Neuron (in vitro differentiated cells): ENCODE results near the gene MDP1.
A peak's percentile ranks its signal among the peaks of the same experiment; 100 is the strongest.
"Not testable (repeated sequence)": the region's sequence is repeated elsewhere in the genome, so short reads cannot be mapped to it uniquely, and the experiment has no call there.

Source experiments
- H2AFZ ChIP-seq: one replicate; pipeline ENCODE4 v1.6.1; 2013; ENCODE audit warnings: low read depth, mild to moderate bottlenecking, inconsistent platforms, low read length, moderate library complexity
- H3K27me3 ChIP-seq: one replicate; pipeline ENCODE4 v1.6.1; 2013; ENCODE audit warnings: low read length; ENCODE audit not compliant: insufficient read depth
- H3K36me3 ChIP-seq: one replicate; pipeline ENCODE4 v1.6.1; 2013; ENCODE audit warnings: low read length; ENCODE audit not compliant: insufficient read depth
- H3K4me1 ChIP-seq: one replicate; pipeline ENCODE4 v1.6.1; 2013; ENCODE audit warnings: low read length; ENCODE audit not compliant: insufficient read depth
- H3K4me3 ChIP-seq: 2 replicates; pipeline ENCODE4 v1.5.1; 2013; ENCODE audit warnings: mild to moderate bottlenecking, low read length, moderate library complexity
- H3K9me3 ChIP-seq: one replicate; pipeline ENCODE4 v1.6.1; 2013; ENCODE audit warnings: low read length

MDP1 gene

DNA sequence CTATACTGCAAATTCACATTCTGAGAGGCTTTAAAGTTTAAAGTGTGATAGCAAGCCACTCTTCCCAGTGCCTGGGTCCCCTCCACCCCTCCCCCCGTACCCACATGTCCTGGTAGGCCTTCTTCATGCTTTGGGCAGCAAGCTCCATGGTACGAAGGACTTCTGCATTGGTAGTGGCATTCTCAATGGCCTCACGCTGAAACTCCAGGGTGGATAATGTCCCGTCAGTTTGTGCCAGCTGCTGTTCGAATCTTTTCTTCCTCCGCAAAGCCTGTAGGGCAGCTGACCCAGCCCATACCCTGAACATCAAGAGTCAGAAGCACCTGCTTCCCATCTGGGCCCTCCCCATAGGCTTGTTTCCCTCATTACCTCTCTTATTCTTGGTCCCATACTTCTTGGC is 4.6 kb downstream of the MDP1 start:
- H3K36me3 ChIP-seq, result peaks cover 47% of the 10 kb centered on the region
- no peaks in the 10 kb centered on the region for H3K9me3 ChIP-seq
- H3K27me3 ChIP-seq, result no peaks in the 10 kb centered on the region
- no peak overlapping the region for H3K4me3 ChIP-seq
- H3K4me1 ChIP-seq, result peaks cover 18% of the 10 kb centered on the region
- no peak overlapping the region for H2AFZ ChIP-seq

DNA sequence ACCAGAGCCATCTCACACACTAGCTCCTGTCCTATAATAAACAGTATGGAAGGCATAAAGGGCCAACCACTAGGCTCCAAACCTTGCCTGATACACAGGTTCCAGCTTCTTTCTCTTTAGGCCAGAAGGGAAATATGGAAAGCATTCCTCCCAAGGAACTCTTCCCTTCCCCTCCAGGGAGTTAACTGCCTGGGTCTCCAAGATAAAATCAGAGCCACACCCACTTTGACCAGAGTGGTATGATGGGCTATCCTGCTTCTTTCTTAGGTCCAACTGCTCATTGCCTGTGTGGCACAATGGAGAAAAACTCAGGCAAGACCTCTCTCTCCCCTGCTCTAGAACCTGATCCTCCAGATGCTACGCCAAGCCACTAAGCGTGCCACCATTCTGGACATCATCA is 8.2 kb downstream of the MDP1 start:
- Histone ChIP-seq H3K27me3 (no peaks in the 10 kb centered on the region), H2AFZ (no peak overlapping the region), H3K36me3 (peaks cover 70% of the 10 kb centered on the region), H3K9me3 (no peaks in the 10 kb centered on the region), H3K4me1 (peaks cover 4% of the 10 kb centered on the region), H3K4me3 (no peak overlapping the region)

DNA sequence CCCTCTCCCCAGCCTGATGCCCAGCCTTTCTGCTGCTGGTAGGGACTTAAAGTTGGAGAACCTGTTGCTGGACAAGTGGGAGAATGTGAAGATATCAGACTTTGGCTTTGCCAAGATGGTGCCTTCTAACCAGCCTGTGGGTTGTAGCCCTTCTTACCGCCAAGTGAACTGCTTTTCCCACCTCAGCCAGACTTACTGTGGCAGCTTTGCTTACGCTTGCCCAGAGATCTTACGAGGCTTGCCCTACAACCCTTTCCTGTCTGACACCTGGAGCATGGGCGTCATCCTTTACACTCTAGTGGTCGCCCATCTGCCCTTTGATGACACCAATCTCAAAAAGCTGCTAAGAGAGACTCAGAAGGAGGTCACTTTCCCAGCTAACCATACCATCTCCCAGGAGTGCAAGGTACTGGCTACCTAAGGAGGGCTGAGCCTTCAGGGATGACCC is 8.7 kb downstream of the MDP1 start:
- Histone ChIP-seq H3K27me3 (no peaks in the 10 kb centered on the region), H3K4me1 (no peaks in the 10 kb centered on the region), H3K36me3 (peaks cover 70% of the 10 kb centered on the region), H3K4me3 (no peak overlapping the region), H2AFZ (no peak overlapping the region), H3K9me3 (no peaks in the 10 kb centered on the region)

DNA sequence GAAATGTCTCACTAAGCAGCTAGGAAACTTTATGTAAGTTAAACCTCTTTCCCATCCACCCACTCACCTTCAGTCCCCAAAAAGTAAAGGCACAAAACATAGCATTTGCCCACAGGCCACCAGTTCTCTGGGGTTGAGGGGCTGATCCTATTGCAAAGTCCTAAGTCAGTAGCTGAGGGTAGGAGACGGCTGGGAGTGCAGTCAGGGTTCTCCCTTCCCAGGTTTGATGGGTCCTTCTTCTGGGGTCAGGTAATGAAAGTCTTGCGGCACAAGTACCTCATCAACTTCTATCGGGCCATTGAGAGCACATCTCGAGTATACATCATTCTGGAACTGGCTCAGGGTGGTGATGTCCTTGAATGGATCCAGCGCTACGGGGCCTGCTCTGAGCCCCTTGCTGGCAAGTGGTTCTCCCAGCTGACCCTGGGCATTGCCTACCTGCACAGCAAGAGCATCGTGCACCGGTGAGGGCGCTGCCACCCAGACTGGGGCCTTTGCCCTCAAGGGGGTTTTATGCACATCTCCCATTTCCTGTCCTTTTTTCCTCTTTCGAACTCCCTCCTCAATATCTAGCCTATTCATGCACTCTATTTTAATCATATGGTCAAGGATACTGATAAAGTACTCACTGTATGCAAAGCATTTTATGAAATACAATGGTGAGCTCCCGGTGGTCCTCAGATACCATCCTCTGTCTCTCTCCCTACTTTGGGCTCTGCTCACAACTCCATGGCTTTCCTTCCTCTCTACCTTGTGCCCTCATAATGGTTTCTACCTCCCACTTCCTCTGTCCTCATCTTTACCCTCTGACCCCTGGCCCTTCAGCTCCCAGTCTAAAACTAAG is 9.4 kb downstream of the MDP1 start:
- H3K36me3 ChIP-seq, result peaks cover 69% of the 10 kb centered on the region
- no peaks in the 10 kb centered on the region for H3K27me3 ChIP-seq
- no peak overlapping the region for H3K4me3 ChIP-seq
- peaks cover 3% of the 10 kb centered on the region for H3K9me3 ChIP-seq
- no peak overlapping the region for H2AFZ ChIP-seq
- no peaks in the 10 kb centered on the region for H3K4me1 ChIP-seq

DNA sequence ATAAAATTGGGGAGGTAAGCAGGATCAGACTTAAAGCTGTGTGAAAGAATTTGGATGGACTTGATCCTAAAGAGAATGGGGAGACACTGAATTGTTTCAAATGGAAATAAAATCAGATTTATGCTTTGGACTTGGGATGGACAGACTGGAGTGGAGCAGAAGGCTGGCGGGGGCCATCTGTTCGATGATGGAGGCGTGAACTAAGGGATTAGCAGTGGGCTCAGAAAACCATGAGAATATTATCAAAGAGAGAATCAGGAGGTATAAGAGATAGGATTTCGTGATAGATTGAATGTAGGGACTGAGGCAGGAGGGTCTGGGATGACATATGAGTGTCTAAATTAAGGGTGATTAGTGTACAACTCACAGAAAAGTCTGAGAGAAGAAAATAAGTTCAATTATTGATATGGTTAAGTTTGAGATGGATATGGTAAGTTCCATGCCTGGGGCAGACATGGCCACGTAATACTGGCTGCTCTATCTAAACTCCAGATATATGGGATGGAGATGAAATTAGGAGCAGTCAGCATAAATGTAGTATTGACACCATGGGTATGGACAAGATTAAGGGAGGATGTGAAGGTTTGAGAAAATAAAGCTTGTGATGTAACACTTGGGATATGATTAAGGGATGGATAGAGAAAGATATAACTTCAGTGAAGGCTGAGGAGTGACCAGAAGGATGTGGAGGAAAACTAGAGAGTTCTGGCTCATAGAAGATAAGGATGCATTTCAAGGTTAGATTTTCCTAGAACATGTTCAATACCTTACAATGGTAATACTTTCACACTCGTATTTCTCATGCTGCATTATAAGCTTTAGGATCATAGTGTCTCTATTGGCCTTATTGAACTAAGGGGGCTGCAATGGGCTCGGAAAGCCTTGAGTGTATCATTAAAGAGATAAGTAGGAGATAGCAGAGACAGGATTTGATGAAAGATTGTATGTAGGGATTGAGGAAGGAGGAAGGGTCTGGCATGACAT is 11.4 kb downstream of the MDP1 start:
- Histone ChIP-seq H3K36me3 (peaks cover 56% of the 10 kb centered on the region), H3K27me3 (no peaks in the 10 kb centered on the region), H3K9me3 (peaks cover 4% of the 10 kb centered on the region), H2AFZ (no peak overlapping the region), H3K4me1 (no peaks in the 10 kb centered on the region), H3K4me3 (no peak overlapping the region)

DNA sequence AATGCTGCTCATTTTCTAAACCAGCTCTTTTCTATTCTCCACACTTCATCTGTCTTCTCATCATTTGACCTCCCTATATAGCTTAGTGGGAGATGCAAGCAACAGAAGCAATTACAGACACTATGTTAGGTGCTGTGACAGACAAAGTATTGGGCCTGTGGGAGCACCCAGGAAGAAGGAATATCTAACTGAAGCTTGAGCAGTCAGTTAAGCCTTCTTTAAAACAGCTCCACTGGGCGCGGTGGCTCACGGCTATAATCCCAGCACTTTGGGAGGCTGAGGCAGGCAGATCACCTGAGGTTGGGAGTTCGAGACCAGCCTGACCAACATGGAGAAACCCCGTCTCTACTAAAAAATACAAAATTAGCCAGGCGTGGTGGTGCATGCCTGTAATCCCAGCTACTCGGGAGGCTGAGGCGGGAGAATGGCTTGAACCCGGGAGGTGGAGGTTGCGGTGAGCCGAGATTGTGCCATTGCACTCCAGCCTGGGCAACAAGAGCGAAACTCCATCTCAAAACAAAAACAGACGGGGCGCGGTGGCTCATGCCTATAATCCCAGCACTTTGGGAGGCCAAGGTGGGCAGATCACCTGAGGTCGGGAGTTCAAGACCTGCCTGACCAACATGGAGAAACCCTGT is 12.5 kb downstream of the MDP1 start:
- H3K36me3 ChIP-seq, result peaks cover 57% of the 10 kb centered on the region
- H3K27me3 ChIP-seq, result not testable (repeated sequence)

DNA sequence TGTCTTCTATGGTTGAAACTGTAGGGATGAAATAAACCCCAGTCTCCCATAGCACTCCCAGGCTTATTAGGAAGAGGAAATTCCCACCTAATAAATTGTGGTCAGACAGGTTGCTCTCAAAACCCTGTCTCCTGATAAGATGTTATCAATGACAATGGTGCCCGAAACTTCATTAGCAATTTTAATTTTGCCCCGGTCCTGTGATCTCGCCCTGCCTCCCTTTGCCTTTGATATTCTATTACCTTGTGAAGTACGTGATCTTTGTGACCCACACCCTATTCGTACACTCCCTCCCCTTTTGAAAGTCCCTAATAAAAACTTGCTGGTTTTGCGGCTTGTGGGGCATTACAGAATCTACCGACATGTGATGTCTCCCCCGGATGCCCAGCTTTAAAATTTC is 13.3 kb downstream of the MDP1 start:
- H3K4me1 ChIP-seq, H3K27me3 ChIP-seq, H3K4me3 ChIP-seq, H3K9me3 ChIP-seq, H2AFZ ChIP-seq: not testable (repeated sequence)
- H3K36me3 ChIP-seq, result peaks cover 49% of the 10 kb centered on the region

More for the DNA sequence above, 12.5 kb downstream of the MDP1 start:
- not testable (repeated sequence) for H3K4me1 ChIP-seq, H3K4me3 ChIP-seq, H3K9me3 ChIP-seq, H2AFZ ChIP-seq

DNA sequence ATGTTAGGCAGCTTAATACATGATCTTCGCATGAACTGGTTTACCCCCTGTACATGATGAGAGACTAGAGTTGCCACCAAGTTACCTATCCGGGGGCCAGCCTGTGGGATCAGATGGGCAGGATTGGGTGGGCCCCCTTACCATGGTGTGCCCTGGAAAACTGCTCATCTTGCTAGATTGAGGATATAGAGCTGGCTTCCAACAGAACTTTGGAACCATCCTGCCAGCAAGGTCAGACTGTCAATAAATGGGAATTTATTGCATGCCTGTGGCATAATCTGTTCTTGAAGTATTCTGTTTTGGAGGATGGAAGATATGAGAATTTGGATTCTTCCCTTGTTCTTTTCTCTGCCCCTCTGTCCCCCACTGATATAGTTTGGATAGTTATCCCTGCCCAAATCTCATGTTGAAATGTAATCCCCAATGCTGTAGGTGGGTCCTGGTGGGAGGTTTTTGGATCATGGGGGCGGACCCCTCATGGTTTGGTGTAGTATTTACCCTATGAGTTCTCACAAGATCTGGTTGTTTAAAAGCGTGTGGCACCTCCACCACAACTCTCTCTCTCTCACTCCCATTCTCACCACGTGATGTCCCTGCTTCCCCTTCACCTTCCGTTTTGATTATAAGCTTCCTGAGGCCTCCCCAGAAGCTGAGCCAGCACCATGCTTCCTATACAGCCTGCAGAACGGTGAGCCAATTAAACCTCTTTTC is 16.9 kb downstream of the MDP1 start:
- H3K36me3 ChIP-seq, result peaks cover 23% of the 10 kb centered on the region
- H3K9me3 ChIP-seq, result peaks cover 4% of the 10 kb centered on the region
- H3K27me3 ChIP-seq, result no peaks in the 10 kb centered on the region
- H3K4me1 ChIP-seq, result peaks cover 18% of the 10 kb centered on the region
- no peak overlapping the region for H3K4me3 ChIP-seq
- no peak overlapping the region for H2AFZ ChIP-seq

DNA sequence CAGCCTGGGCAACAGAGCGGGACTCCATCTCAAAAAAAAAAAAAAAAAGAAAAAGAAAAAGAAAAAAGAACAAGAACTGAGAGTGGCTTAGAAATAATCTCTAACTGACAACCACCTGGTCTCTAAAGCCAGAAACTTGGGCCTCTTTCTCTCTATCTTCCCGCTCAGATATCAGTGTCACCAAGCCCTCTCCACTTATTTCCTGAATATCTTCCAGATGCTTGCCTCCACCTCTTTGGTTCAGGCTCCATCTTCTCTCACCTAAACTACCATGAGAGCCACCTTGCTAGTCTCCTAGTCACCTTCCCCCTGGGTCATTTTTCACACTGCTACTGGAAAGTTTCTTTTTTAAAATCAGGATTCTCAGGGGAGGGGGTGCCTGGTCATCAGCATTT is 18.8 kb downstream of the MDP1 start:
- Histone ChIP-seq H3K36me3 (peaks cover 30% of the 10 kb centered on the region), H3K9me3 (peaks cover 4% of the 10 kb centered on the region), H3K4me3 (peak overlapping the region; percentile 5), H2AFZ (no peak overlapping the region), H3K27me3 (no peaks in the 10 kb centered on the region), H3K4me1 (peaks cover 21% of the 10 kb centered on the region)

DNA sequence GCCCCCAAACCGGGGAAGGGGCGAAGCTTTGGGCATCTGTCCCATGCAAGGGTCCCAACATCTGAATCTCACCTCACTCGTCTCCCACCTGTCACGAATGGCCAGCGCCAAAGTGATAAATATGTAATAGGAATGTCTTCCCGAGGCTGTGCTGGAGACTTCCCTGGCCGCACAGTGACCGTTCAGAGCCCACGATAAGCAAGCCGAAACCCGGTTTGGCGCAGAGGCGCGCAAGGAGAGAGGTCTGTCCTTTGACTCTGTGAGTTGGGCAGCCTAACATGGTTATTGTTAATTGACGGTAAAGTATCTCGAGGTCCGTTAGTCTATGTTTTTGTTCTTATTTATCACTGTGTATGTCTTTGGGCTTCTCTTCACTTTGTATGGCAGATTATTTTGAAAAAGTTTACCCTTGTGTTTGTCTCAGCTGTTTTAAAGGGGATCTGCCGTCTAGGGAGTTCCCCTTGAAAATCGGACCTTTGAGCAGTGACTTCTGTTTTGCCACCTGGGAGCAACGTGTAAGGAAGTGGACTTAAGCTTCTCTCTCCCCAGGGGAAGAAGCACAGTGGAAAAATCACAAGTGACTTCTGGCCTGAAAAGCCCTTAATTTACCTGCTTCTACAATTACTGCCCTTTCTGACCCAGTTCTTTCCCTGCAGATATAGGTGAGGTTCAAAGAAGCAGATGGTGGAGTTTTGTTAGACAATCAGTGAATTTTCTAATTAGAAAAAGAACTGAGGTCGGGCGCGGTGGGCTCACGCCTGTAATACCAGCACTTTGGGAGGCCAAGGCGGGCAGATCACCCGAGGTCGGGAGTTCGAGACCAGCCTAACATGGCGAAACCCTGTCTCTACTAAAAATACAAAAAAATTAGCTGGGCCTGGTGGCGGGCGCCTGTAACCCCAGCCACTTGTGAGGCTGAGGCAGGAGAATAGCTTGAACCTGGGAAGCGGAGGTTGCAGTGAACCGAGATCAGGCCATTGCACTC is 19.5 kb downstream of the MDP1 start:
- peaks cover under 1% of the 10 kb centered on the region for H3K9me3 ChIP-seq
- peaks cover 31% of the 10 kb centered on the region for H3K36me3 ChIP-seq
- H2AFZ ChIP-seq, result peak overlapping the region; percentile 78
- no peaks in the 10 kb centered on the region for H3K27me3 ChIP-seq
- H3K4me3 ChIP-seq, result peak overlapping the region; percentile 77
- peaks cover 21% of the 10 kb centered on the region for H3K4me1 ChIP-seq

DNA sequence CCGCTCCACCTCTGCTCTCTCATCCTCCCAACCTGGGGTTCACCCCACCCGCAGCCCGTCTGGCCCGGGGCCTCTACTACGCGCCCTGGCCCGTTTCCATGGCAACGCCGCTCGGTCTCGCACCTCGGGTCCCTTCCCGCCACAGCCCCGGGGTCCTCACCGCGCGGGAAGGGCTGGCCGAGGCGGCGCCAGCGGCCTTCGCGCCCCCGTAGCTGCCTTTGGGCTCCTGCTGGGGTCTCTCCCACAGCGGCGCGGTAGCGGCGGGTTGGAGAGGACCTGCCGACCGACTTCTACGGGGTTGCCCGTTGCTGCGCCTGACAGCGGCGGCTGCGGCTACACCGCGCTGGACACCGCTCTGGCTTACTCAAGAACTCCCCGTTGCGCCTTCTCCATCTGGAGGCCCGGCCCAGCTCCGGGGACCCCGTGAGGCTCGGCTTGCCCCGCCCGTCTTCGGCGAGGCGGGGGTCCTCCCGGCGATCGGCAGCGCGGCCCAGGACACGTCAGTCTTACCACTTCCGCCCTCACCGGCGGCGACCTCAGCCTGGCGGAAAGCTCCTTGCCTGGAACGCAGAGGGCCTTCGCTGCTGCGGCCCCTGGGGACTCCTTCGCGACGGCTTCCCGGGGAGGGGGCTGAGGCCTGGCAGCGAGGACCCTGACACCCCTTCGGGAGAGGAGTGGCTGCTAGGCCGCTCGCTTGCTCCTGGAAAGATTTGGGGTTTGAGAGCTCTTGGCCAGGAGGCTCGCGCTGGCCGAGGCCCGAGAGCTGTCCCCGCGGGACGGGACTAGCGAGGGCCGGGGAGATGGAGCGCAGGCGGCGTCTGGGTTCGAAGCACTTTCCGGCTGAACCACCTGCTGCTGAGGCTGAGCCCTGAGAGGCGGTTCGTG is 20.4 kb downstream of the MDP1 start, which contains the start of gene TM9SF1:
Gene TM9SF1, minus strand, starts transcription at position 256 of the 885 bp plus-strand sequence. CDS start 422 bp downstream, outside the sequence.
- Histone ChIP-seq H2AFZ (peak within 1 kb of the TSS; percentile 78), H3K36me3 (peaks cover 32% of the 10 kb centered on the region), H3K9me3 (no peaks in the 10 kb centered on the region), H3K27me3 (no peaks in the 10 kb centered on the region), H3K4me3 (peak within 1 kb of the TSS; percentile 77), H3K4me1 (peaks cover 21% of the 10 kb centered on the region)
